Measurements from ENCODE around the gene FAM110D.

GRCh38 chr1:26134466-26134865 is 24.4 kb upstream of the FAM110D start:
- TF ChIP-seq CTCF (conservative IDR thresholded peaks at IDR 0.05; ENCODE audit: low read depth, low read length) (no peak), EZH2 (IDR thresholded peaks at IDR 0.05; ENCODE audit: low read length, unreplicated experiment) (no peak), EZH2phosphoT487 (IDR thresholded peaks at IDR 0.05; ENCODE audit: borderline replicate concordance, low read length) (no peak)

Data from PC-3 (cell line).